Inflammatory macrophage treated with lipopolysaccharide for 4 hours (primary cell): ENCODE measurements around the gene ADRB2.

Experiments
- DNase-seq: peaks from one replicate; pipeline ENCODE4 v3.0.0-alpha.2; 2020

The ADRB2 gene

DNA sequence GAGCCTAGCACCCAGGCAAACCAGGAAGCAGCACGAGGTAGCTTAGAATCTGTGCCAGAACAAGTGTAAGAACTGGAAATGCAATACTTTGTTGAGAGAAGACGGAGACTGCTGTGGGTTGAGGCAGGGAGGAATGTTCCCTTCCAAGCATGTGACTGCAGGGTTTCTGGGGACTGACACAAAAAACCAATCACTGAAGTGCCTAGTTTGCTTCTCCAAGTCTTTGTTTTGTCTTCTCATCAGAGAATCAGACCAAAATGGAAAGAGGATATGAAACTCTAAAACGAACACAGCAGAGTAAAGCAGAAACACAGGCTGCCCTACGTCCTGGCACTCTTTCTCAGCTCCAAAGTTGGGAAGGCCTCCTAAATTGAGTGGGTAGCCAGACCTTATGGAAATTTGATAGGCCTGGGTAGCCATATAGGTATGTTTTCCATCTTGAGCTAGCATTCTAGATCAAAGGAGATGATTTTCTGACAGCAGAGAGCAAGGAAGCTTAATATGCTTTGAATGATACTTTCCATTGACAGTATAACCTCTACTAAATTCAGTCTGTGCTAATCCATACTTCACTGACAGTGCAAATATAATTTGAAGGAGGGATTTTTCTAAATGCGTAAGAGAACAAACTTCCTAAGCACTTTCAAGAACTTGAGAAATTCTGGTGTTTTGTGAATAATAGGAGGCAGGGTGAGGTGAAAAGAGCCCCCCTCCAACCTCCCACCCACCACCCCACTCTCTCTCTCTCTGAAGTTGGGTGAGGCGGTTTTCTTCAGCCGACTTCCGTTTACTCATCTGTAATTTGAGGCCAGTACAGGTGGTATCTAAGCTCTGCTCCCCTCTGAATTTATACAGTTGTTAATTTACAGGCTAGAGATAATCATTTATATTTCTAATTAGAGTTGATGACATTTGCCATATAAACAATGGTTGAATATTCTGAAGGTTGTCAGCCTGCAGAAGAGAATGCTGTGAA, 5.5 kb downstream of the ADRB2 start:
- peak; percentile 81 for DNase-seq

GRCh38 chr5:148833122-148833521, 6.7 kb downstream of the ADRB2 start:
- DNase-seq: no peak

DNA sequence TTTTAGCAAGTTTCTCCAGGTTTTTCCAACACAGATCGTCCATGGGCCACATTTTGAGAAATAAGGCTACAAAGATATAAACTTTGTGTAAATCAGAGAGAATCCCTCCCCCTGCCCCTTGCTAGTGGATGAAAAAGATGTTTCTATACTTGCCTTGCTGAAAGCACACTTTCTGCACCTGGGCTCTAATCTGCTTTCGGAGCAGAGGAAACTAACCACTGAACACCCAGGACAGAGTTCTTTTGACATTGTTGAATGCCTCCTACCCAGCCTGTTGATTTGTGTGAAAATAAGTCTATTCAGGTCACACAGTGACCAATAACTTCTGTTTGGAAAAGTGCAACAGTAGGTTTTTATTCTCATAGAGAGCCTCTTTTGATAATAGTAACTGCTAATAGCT, 7.5 kb downstream of the ADRB2 start:
- no peak for DNase-seq

DNA sequence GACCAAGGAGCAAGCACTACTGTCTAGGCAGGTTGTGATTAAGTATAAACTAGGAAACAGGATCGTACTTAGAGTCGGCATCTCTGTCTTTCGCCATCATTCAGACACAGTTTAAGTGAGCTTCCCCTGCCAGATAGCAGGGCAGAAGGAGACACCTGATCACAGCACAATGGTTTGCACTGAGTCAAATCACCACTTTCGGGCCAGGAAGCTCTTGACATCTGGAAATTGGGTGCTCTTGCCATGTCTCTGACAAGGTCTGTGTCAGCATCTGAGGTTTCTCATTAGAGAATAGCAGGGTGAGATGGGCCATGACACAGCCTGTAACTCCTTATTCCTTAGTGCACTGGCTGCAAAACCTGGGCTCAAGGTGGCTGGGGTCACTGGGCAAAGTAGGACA, 8.3 kb downstream of the ADRB2 start:
- DNase-seq: no peak

DNA sequence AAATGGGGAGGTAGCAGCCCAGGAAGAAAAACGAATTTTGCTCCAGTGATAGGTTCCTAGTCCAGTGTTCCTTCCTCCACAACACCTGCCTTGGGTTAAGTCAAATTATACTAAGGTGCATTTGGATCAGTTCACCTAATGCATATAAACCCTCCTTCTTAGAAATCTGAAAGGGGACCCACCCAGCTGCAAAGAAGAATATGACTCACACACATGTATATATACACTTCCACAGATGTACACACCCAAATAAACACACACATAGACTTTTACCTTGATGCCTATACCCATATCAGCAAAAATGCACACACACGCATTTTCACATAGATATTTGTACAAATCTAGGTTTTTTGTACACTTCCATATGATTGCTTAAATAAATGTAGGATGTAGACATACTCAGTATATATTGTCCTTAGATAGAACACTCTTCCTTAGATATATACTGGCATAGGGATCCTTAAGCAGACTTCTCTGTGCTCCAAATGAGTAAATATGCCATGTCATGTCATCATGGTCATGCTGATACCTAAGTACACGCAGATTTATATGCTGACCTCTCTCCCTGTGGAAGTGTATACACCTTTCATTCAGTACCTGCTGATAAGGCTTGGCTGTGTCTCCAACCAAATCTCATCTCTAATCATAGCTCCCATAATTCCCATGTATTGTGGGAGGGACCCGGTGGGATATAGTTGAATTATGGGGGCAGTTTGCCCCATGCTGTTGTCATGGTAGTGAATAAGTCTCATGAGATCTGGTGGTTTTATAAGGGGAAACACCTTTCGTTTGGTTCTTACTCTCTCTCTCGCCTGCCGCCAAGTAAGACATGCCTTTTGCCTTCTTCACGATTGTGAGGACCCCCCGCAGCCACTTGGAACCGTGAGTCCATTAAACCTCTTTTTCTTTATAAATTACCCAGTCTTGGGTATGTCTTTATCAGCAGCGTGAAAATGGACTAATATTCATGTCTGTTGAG, 10.2 kb downstream of the ADRB2 start:
- no peak for DNase-seq

- no peak for DNase-seq
Observed at GRCh38 chr5:148837383-148837782, 11.0 kb downstream of the ADRB2 start.

DNA sequence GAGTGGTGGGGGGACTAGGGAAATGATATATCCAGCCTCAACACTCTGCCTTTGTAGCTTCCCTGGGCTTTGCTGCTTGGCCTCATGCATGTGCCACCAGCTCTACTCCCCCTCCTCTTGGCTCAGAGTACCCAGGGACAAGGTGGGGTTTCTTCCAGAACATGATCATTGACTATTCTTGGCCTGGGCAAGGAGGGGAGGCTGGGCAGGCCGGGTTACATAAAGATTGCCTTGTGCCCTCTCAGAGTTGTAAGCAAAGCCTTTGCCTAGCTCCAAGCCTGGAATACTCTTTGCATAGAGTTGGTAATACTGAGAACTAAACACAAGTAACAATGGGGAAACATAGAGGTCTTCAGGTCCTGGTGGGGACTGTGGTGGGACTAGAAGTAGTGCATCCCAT, 11.9 kb downstream of the ADRB2 start:
- DNase-seq: no peak

GRCh38 chr5:148839960-148840359, 13.5 kb downstream of the ADRB2 start:
- DNase-seq: no peak

DNA sequence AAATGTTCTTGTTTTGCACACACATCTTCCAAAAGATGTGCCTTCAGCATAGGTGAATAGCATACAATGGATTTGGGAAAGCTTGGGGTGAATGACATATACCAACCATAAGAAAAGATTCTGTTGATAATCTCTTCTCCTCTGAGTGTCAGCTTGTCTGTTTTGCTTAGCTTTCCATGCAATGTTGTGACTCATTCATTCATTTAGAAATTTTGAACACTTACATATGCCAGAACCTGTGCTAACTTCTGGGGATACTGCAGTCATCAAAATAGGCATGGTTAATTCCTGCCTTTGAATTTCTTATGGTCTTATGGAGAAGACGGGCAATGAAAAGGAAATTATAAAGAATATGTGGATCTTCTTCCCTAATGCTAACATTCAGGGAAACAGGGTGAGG, 14.1 kb downstream of the ADRB2 start:
- DNase-seq: no peak

GRCh38 chr5:148841519-148841918, 15.1 kb downstream of the ADRB2 start:
- DNase-seq: no peak

- no peak for DNase-seq
Observed at GRCh38 chr5:148842161-148842560, 15.8 kb downstream of the ADRB2 start.

GRCh38 chr5:148843510-148844318, 17.3 kb downstream of the ADRB2 start:
- no peak for DNase-seq

DNA sequence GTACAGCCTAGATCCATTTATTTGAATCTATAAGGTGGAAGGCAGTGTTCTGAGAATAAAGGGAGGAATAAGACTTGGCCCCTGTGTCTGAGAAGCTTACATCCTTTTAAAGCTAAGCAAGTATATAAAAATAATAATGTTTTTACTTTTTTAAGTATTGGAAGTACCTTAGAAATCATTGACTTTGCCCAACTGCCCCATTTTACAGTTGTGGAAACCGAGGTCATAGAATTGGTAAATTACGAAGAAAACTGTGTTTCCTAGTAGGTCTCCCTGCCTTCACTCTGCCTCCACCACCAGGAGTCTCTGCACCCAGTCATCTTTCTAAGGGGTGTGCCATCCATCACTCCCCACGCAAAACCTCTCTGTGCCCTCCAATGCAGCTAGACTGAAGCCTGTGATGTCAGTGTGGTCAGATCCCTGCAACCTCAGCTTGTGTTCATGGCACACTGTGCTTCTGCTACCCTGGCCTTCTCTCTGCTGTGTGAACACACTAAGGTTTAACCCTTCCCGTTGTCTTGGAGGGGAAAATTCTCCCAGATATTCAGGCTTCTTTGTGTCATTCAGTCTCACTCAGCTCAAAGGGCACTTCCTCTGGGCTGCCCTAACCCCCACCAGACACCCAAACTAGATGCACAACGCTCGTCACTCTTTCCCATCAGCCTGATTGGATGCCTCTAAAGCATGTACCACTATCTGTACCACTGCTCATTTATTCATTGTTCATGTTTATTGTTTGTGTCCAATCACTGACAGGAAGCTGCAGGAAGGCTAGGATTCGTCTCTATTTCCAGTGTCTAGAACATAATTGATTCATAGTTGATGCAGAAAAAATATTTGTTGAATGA, 18.2 kb downstream of the ADRB2 start:
- DNase-seq: no peak

DNA sequence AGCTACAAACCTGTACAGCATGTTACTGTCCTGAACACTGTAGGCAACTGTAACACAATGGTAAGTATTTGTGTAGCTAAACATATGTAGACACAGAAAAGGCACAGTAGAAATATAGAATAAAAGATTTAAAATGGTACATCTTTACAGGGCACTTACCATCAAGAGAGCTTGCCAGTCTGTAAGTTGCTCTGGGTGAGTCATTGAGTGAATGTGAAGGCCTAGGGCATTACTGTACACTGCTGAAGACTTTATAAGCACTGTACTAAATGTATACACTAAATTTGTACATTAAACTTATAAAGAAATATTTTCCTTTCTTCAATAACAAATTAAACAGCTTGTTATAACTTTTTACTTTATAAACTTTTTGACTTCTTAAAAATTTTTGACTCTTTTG, 20.5 kb downstream of the ADRB2 start:
- no peak for DNase-seq

DNA sequence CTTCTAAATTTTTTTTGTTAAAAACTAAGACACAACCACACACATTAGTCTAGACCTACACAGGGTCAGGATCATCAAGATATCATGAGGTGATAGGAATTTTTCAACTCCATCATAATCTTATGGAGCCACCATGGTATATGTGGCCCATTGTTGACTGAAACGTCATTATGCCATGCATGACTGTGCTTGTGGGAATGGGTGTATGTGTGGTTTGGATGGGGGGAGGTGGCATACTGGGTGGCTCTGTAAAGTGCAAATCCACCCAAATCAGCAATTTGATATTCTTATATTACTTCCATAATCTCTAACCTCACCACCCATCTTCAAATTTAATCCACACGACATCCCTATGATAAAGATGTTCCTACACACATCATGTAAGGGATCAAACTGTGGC, 21.0 kb downstream of the ADRB2 start:
- no peak for DNase-seq

- DNase-seq: no peak
Observed at GRCh38 chr5:148848393-148849031, 22.1 kb downstream of the ADRB2 start.

GRCh38 chr5:148849461-148849860, 23.1 kb downstream of the ADRB2 start:
- no peak for DNase-seq

- no peak for DNase-seq
Observed at GRCh38 chr5:148850836-148851235, 24.4 kb downstream of the ADRB2 start.

DNA sequence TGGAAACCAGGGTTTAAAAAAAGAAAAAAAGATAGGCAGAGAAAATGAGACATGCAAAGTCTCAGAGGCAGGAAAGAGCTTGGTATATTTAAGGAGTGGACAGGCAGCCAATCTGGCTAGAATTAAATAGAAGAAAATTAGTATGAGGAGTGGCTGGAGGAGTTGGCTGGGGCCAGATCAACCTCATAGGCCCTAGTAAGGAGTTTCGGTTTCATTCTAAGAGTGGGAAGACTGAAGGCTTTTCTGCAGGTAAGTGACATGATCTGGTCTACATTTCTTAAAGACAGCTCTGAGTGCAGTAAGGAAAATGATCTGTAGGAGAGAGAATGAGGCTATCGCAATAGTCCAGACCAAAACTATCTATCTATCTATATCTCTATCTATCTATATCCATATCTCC, 27.5 kb downstream of the ADRB2 start:
- no peak for DNase-seq

GRCh38 chr5:148855249-148856008, 29.0 kb downstream of the ADRB2 start:
- DNase-seq: no peak

DNA sequence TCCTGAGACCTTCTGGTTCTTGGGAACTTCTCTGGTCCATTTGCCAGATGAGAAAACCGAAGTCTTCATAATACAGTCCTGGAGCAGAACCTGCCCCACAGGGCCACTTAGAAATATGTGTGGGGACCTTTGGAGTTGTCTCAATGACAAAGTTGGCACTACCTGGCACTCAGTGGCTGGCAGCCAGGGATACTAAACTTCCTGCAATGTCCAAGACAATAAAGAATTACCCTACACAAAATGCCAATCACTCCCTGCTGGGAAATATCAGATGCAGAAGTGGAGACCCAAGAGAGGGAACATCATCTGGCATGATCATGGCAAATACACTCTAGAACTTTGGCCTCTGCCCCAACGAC, 29.6 kb downstream of the ADRB2 start:
- DNase-seq: no peak
